SK-N-SH (cell line): ENCODE results near the gene MINDY3. TPM values are rescaled to one million over a fixed set of nuclear protein-coding genes. Genes with fewer than 3 reads are reported as not detected.

Experiments used
- CTCF ChIA-PET: fragments of 300-600, 350-600 bp; formaldehyde crosslinking; extraction: SDS; loops from one replicate; lab custom pipeline; 2021; lab: Yijun Ruan, JAX
- POLR2A ChIA-PET: fragments of 350-600 bp; sonication (Branson Sonifier 250); formaldehyde crosslinking; extraction: SDS; loops from one replicate; lab custom pipeline; 2020; ENCODE audit warnings: antibody characterized with exemption, inconsistent platforms; lab: Yijun Ruan, JAX
- DNase-seq: peaks from one replicate; pipeline ENCODE4 v3.0.0; 2012
- H2AFZ ChIP-seq: fragments of 200-600 bp; sonication (generic); 2 replicates; pipeline ENCODE4 v1.8.1; 2016; ENCODE audit warnings: antibody characterized with exemption, mild to moderate bottlenecking, low read depth
- H3F3A ChIP-seq: fragments of 200-600 bp; sonication (generic); replicated peaks from 2 replicates; pipeline ENCODE3; 2016; ENCODE audit warnings: antibody characterized with exemption, mild to moderate bottlenecking; ENCODE audit not compliant: insufficient read depth
- H3K27ac ChIP-seq, 2 experiments: fragments of 200-500 bp in 1 of 2; fragments of 200-600 bp in 1 of 2; sonication (Bioruptor generic) in 1 of 2; sonication (generic), shearing (Covaris generic) in 1 of 2; 2 replicates each; pipeline versions ENCODE4 v1.5.1 to v1.6.1; 2014 to 2016; ENCODE audit warnings: low read depth in 2 of 2, inconsistent platforms in 1 of 2, low read length in 1 of 2, mild to moderate bottlenecking in 1 of 2, mixed read lengths in 1 of 2
- H3K27me3 ChIP-seq: fragments of 200-600 bp; sonication (generic), shearing (Covaris generic); 2 replicates; pipeline ENCODE4 v1.6.1; 2016; ENCODE audit warnings: mixed run types; ENCODE audit not compliant: insufficient read depth
- H3K36me3 ChIP-seq, 2 experiments: fragments of 200-500 bp in 1 of 2; fragments of 200-600 bp in 1 of 2; sonication (Bioruptor generic) in 1 of 2; sonication (generic) in 1 of 2; replicated peaks in 1 of 2; 2 replicates each; pipeline versions ENCODE3 to v1.5.1; 2014 to 2016; ENCODE audit warnings: low read length in 1 of 2, mild to moderate bottlenecking in 1 of 2; ENCODE audit not compliant: insufficient read depth in 2 of 2, control insufficient read depth in 1 of 2
- H3K4me1 ChIP-seq, 2 experiments: fragments of 200-500 bp in 1 of 2; fragments of 200-600 bp in 1 of 2; sonication (Bioruptor generic) in 1 of 2; sonication (generic), shearing (Covaris generic) in 1 of 2; 2 replicates each; pipeline versions ENCODE4 v1.5.1 to v1.6.1; 2014 to 2016; ENCODE audit warnings: low read depth in 1 of 2, low read length in 1 of 2, mixed run types in 1 of 2; ENCODE audit not compliant: insufficient read depth in 2 of 2, control insufficient read depth in 1 of 2
- H3K4me2 ChIP-seq: fragments of 200-600 bp; sonication (generic), shearing (Covaris generic); 2 replicates; pipeline ENCODE4 v1.6.1; 2017; ENCODE audit warnings: mixed run types
- H3K4me3 ChIP-seq, 2 experiments: fragments of 200-500 bp in 1 of 2; fragments of 200-600 bp in 1 of 2; sonication (Bioruptor generic) in 1 of 2; sonication (generic), shearing (Covaris generic) in 1 of 2; 2 replicates each; pipeline versions ENCODE4 v1.5.1 to v1.8.1; 2014 to 2016; ENCODE audit warnings: low read depth in 2 of 2, inconsistent platforms in 1 of 2, low read length in 1 of 2, mild to moderate bottlenecking in 1 of 2, mixed read lengths in 1 of 2, moderate library complexity in 1 of 2
- H3K79me2 ChIP-seq: fragments of 200-600 bp; sonication (generic); 2 replicates; pipeline ENCODE4 v1.8.1; 2017; ENCODE audit warnings: mild to moderate bottlenecking; ENCODE audit not compliant: insufficient read depth
- H3K9ac ChIP-seq: fragments of 200-600 bp; sonication (generic); 2 replicates; pipeline ENCODE4 v1.6.1; 2017; ENCODE audit warnings: mixed run types
- H3K9me2 ChIP-seq: fragments of 200-600 bp; sonication (generic); 2 replicates; pipeline ENCODE4 v1.6.1; 2017; ENCODE audit warnings: mixed run types
- H3K9me3 ChIP-seq: fragments of 200-600 bp; sonication (generic); 2 replicates; pipeline ENCODE4 v1.6.1; 2017; ENCODE audit warnings: mixed run types, mild to moderate bottlenecking, moderate library complexity
- H4K20me1 ChIP-seq: fragments of 200-600 bp; sonication (generic); 2 replicates; pipeline ENCODE4 v1.6.1; 2017; ENCODE audit warnings: mild to moderate bottlenecking, mixed run types; ENCODE audit not compliant: insufficient read depth
- CHD2 ChIP-seq: fragments of 150-350 bp; IDR thresholded peaks from 2 replicates; pipeline ENCODE4 v1.6.1; 2018; ENCODE audit warnings: low read length; ENCODE audit not compliant: partially characterized antibody
- CTCF ChIP-seq: fragments of 200-600 bp; sonication (generic); IDR thresholded peaks from 2 replicates; pipeline ENCODE4 v1.6.1; 2017; ENCODE audit warnings: antibody characterized with exemption, mild to moderate bottlenecking, moderate library complexity
- ELF1 ChIP-seq: IDR thresholded peaks from 2 replicates; pipeline ENCODE4 v1.4.0; 2012
- EP300 ChIP-seq, 2 experiments: IDR thresholded peaks; 2 replicates each; pipeline versions ENCODE4 v1.4.0 to v1.6.1; 2012; ENCODE audit warnings: borderline replicate concordance in 1 of 2, low read depth in 1 of 2, low read length in 1 of 2
- FOXM1 ChIP-seq: IDR thresholded peaks from 2 replicates; pipeline ENCODE4 v1.4.0; 2012; ENCODE audit warnings: low read depth, mild to moderate bottlenecking
- GATA2 ChIP-seq: sonication (generic); formaldehyde crosslinking; IDR thresholded peaks from 2 replicates; pipeline ENCODE4 v1.5.0; 2020; ENCODE audit warnings: mild to moderate bottlenecking, missing genetic modification reagents
- JUND ChIP-seq: IDR thresholded peaks from 2 replicates; pipeline ENCODE4 v1.4.0; 2012
- NRF1 ChIP-seq: IDR thresholded peaks from 2 replicates; pipeline ENCODE4 v1.6.1; 2012; ENCODE audit warnings: low read depth, mild to moderate bottlenecking, low read length
- RCOR1 ChIP-seq: fragments of 150-350 bp; IDR thresholded peaks from 2 replicates; pipeline ENCODE4 v1.6.1; 2017; ENCODE audit warnings: antibody characterized with exemption, low read length
- RFX5 ChIP-seq: IDR thresholded peaks from 2 replicates; pipeline ENCODE4 v1.6.1; 2012; ENCODE audit warnings: mild to moderate bottlenecking, improper control_type of control experiment, low read length
- RXRA ChIP-seq: IDR thresholded peaks from 2 replicates; pipeline ENCODE4 v1.4.0; 2012; ENCODE audit warnings: low read depth, mild to moderate bottlenecking, borderline replicate concordance
- SMC3 ChIP-seq: IDR thresholded peaks from 2 replicates; pipeline ENCODE4 v1.6.1; 2012; ENCODE audit warnings: low read depth, low read length, improper control_type of control experiment
- TCF12 ChIP-seq: IDR thresholded peaks from 2 replicates; pipeline ENCODE4 v1.4.0; 2012
- TEAD4 ChIP-seq: IDR thresholded peaks from 2 replicates; pipeline ENCODE4 v1.4.0; 2012; ENCODE audit warnings: mild to moderate bottlenecking, borderline replicate concordance; ENCODE audit not compliant: insufficient read depth
- WGBS: methylation state at CpG from one replicate; pipeline ENCODE4 v1.1.6; 2017; ENCODE audit warnings: low lambda C conversion rate; 5-methylcytosine and 5-hydroxymethylcytosine counted together
- polyA plus RNA-seq, 3 experiments: library from polyadenylated mRNA; depleted of rRNA; stranded (reverse); fragments of >200 nt; gene quantifications; 2 replicates each; pipeline ENCODE4 v1.2.3, GENCODE V29; 2012

The MINDY3 gene
- polyA plus RNA-seq, 1 of the 3 experiments (the other 2 are of a cell fraction): 9.5 TPM

GRCh38 chr10:15822131-15822530, 38.2 kb downstream of the MINDY3 start:
- Histone ChIP-seq H3K27me3 (no peaks in the 10 kb centered on the region), H3K4me1 (no peaks in the 10 kb centered on the region), H3K9me2 (no peaks in the 10 kb centered on the region), H3K36me3 (peaks cover 19 to 34% of the 10 kb centered on the region in 2 experiments), H3K4me2 (no peak overlapping the region), H3K9me3 (no peaks in the 10 kb centered on the region), H2AFZ (no peak overlapping the region), H3K9ac (no peak overlapping the region), H3F3A (no peaks in the 10 kb centered on the region), H4K20me1 (no peaks in the 10 kb centered on the region), H3K79me2 (no peaks in the 10 kb centered on the region), H3K27ac (no peak overlapping the region), H3K4me3 (no peak overlapping the region)
- DNase-seq: no peak
- 95% methylated on average over 4 of the region's 4 CpGs for WGBS
- TF ChIP-seq TEAD4 (no peak), RFX5 (no peak), RCOR1 (no peak), RXRA (no peak), CHD2 (no peak), FOXM1 (no peak), GATA2 (CRISPR knock-in tag) (no peak), NRF1 (no peak), TCF12 (no peak)
- ChIA-PET POLR2A (no interaction called here), CTCF (no interaction called here)

- TF ChIP-seq TEAD4: no peak
- no peak for TF ChIP-seq CTCF
- no peak for TF ChIP-seq SMC3
- TF ChIP-seq ELF1: no peak
- no peak for TF ChIP-seq EP300 (IDR thresholded peaks at IDR 0.05; ENCODE audit: borderline replicate concordance in 1 of 2, low read depth in 1 of 2, low read length in 1 of 2)
- no peak for TF ChIP-seq RCOR1
- no peak for TF ChIP-seq JUND
- H3K4me2 ChIP-seq: no peak overlapping the region
- ChIA-PET POLR2A (no interaction called here), CTCF (interaction anchor here (0.6 kb wide), 1 partner anchor 1661 kb away, joined by 3 read pairs; no protein-coding TSS in a partner anchor)
- no peak for DNase-seq
- WGBS: 82% methylated on average over 3 of the region's 3 CpGs
- no peaks in the 10 kb centered on the region for H3K79me2 ChIP-seq
- no peaks in the 10 kb centered on the region for H3K9me3 ChIP-seq
- no peak overlapping the region for H2AFZ ChIP-seq
- no peak overlapping the region for H3K4me3 ChIP-seq
- peaks cover 23 to 36% of the 10 kb centered on the region in 2 experiments for H3K36me3 ChIP-seq
- H3K27me3 ChIP-seq: no peaks in the 10 kb centered on the region
- H3K9me2 ChIP-seq: no peaks in the 10 kb centered on the region
- no peak overlapping the region for H3K9ac ChIP-seq
- H3F3A ChIP-seq: no peaks in the 10 kb centered on the region
- no peaks in the 10 kb centered on the region for H3K4me1 ChIP-seq
- no peak overlapping the region for H3K27ac ChIP-seq
- H4K20me1 ChIP-seq: no peaks in the 10 kb centered on the region
These were observed 39.1 kb downstream of the MINDY3 start for GRCh38 chr10:15821046-15821683.
